HEK293T (cell line): ENCODE results near the gene TET2.

ENCODE experiments used
- BHLHE40 ChIP-seq: fragments of 450-650 bp; IDR thresholded peaks from 2 replicates; pipeline ENCODE4 v1.6.1; 2016; ENCODE audit warnings: mild to moderate bottlenecking, moderate library complexity, borderline replicate concordance
- CTBP1 ChIP-seq: fragments of 450-650 bp; IDR thresholded peaks from 2 replicates; pipeline ENCODE4 v1.6.1; 2016; ENCODE audit warnings: borderline replicate concordance
- FOXK2 ChIP-seq: fragments of 450-650 bp; IDR thresholded peaks from 2 replicates; pipeline ENCODE4 v1.6.1; 2016; ENCODE audit warnings: mild to moderate bottlenecking
- FOXM1 ChIP-seq: fragments of 450-650 bp; IDR thresholded peaks from 2 replicates; pipeline ENCODE4 v1.6.1; 2017; ENCODE audit warnings: mild to moderate bottlenecking, borderline replicate concordance
- LEF1 ChIP-seq: fragments of 450-650 bp; IDR thresholded peaks from 2 replicates; pipeline ENCODE4 v1.6.1; 2017; ENCODE audit warnings: mild to moderate bottlenecking, borderline replicate concordance
- NFRKB ChIP-seq: fragments of 450-650 bp; IDR thresholded peaks from 2 replicates; pipeline ENCODE4 v1.6.1; 2016; ENCODE audit warnings: mild to moderate bottlenecking, moderate library complexity
- PKNOX1 ChIP-seq: fragments of 450-650 bp; IDR thresholded peaks from 2 replicates; pipeline ENCODE4 v1.6.1; 2016
- TARDBP ChIP-seq: fragments of 450-650 bp; IDR thresholded peaks from 2 replicates; pipeline ENCODE4 v1.6.1; 2016
- ZNF384 ChIP-seq: fragments of 450-650 bp; IDR thresholded peaks from 2 replicates; pipeline ENCODE4 v1.6.1; 2016

GRCh38 chr4:105272002-105272401 is 125.3 kb downstream of the TET2 start:
- TF ChIP-seq BHLHE40 (no peak), TARDBP (no peak), FOXK2 (no peak), NFRKB (no peak), LEF1 (no peak), PKNOX1 (no peak), FOXM1 (no peak), CTBP1 (no peak), ZNF384 (no peak)
